ENCODE measurements around the gene RND2.

The RND2 gene

GRCh38 chr17:43039646-43040045, 14.6 kb downstream of the RND2 start:
- H4K20me1 ChIP-seq (ENCODE audit: insufficient read depth): no peaks in the 10 kb centered on the region
- H3K27me3 ChIP-seq (ENCODE audit: insufficient read depth, low read depth): no peaks in the 10 kb centered on the region
- no peak overlapping the region for H3K27ac ChIP-seq
- no peak for TF ChIP-seq CTCF (conservative IDR thresholded peaks at IDR 0.05; ENCODE audit: low read depth, low read length)
- H3K4me2 ChIP-seq: no peak overlapping the region
- no peak overlapping the region for H3K4me3 ChIP-seq (IDR thresholded peaks at IDR 0.05; ENCODE audit: insufficient read depth, low read depth, low read length)
- H3K9ac ChIP-seq: no peak overlapping the region
- no peaks in the 10 kb centered on the region for H3K36me3 ChIP-seq (ENCODE audit: insufficient read depth)
- no peak overlapping the region for H2AFZ ChIP-seq (ENCODE audit: low read depth)
- H3K79me2 ChIP-seq (ENCODE audit: insufficient read depth, low read depth): no peaks in the 10 kb centered on the region
- peaks cover 13% of the 10 kb centered on the region for H3K4me1 ChIP-seq (ENCODE audit: low read depth, poor library complexity, severe bottlenecking)

- H3K79me2 ChIP-seq (ENCODE audit: insufficient read depth, low read depth): no peaks in the 10 kb centered on the region
- H3K36me3 ChIP-seq (ENCODE audit: insufficient read depth): no peaks in the 10 kb centered on the region
- TF ChIP-seq CTCF (conservative IDR thresholded peaks at IDR 0.05; ENCODE audit: low read depth, low read length): no peak
- no peak overlapping the region for H3K4me3 ChIP-seq (IDR thresholded peaks at IDR 0.05; ENCODE audit: insufficient read depth, low read depth, low read length)
- no peaks in the 10 kb centered on the region for H4K20me1 ChIP-seq (ENCODE audit: insufficient read depth)
- no peak overlapping the region for H3K27ac ChIP-seq
- peaks cover 18% of the 10 kb centered on the region for H3K4me1 ChIP-seq (ENCODE audit: low read depth, poor library complexity, severe bottlenecking)
- no peak overlapping the region for H3K9ac ChIP-seq
- H3K27me3 ChIP-seq (ENCODE audit: insufficient read depth, low read depth): no peaks in the 10 kb centered on the region
- no peak overlapping the region for H3K4me2 ChIP-seq
- H2AFZ ChIP-seq (ENCODE audit: low read depth): no peak overlapping the region
These were observed 15.6 kb downstream of the RND2 start for GRCh38 chr17:43040655-43041054.

DNA sequence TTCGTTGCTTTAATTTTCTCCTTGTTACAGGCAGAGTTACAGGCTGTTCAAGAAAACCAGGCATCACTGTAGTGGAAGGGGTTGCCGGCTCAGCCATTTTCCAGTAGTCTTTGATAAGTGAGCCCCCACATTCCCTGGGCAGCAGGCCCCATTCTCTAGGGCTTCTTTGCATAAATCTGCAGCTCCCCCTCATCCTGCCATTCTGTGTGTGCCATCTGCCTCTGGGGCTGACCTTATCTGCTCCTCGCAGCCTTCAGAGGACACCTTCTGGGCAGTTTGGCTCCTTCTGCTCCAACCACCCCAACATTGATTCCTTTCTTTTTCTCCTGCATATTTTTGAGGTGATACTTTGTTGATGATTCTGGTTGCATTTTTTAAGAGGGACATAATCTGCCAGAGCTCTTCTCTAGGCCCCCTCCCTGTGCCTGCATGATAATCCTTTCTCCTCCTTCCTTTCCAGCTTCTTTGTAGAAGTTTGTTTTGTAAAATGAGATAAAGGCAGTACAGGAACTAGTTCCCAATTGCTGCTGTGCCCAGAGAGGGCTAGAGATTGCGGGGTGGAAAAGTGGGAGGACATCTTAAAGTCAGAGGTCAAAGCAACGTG, 17.1 kb downstream of the RND2 start:
- H3K4me1 ChIP-seq (ENCODE audit: low read depth, poor library complexity, severe bottlenecking): peaks cover 18% of the 10 kb centered on the region
- no peak overlapping the region for H3K4me2 ChIP-seq
- no peaks in the 10 kb centered on the region for H3K79me2 ChIP-seq (ENCODE audit: insufficient read depth, low read depth)
- no peak for TF ChIP-seq CTCF (conservative IDR thresholded peaks at IDR 0.05; ENCODE audit: low read depth, low read length)
- H3K9ac ChIP-seq: no peak overlapping the region
- H3K27ac ChIP-seq: no peak overlapping the region
- H3K27me3 ChIP-seq (ENCODE audit: insufficient read depth, low read depth): no peaks in the 10 kb centered on the region
- H4K20me1 ChIP-seq (ENCODE audit: insufficient read depth): no peaks in the 10 kb centered on the region
- H3K4me3 ChIP-seq (IDR thresholded peaks at IDR 0.05; ENCODE audit: insufficient read depth, low read depth, low read length): no peak overlapping the region
- H2AFZ ChIP-seq (ENCODE audit: low read depth): no peak overlapping the region
- no peaks in the 10 kb centered on the region for H3K36me3 ChIP-seq (ENCODE audit: insufficient read depth)

GRCh38 chr17:43043307-43043706, 18.3 kb downstream of the RND2 start:
- Histone ChIP-seq H3K4me1 (ENCODE audit: low read depth, poor library complexity, severe bottlenecking) (peaks cover 18% of the 10 kb centered on the region), H3K4me2 (no peak overlapping the region), H3K27ac (no peak overlapping the region), H3K9ac (no peak overlapping the region), H2AFZ (ENCODE audit: low read depth) (no peak overlapping the region), H3K36me3 (ENCODE audit: insufficient read depth) (no peaks in the 10 kb centered on the region), H4K20me1 (ENCODE audit: insufficient read depth) (no peaks in the 10 kb centered on the region), H3K79me2 (ENCODE audit: insufficient read depth, low read depth) (no peaks in the 10 kb centered on the region), H3K4me3 (IDR thresholded peaks at IDR 0.05; ENCODE audit: insufficient read depth, low read depth, low read length) (no peak overlapping the region), H3K27me3 (ENCODE audit: insufficient read depth, low read depth) (no peaks in the 10 kb centered on the region)
- TF ChIP-seq CTCF (conservative IDR thresholded peaks at IDR 0.05; ENCODE audit: low read depth, low read length): no peak
